ENCODE measurements around the gene CCDC107.
A peak's percentile ranks its signal among the peaks of the same experiment; 100 is the strongest.
"Not testable (repeated sequence)": the region's sequence is repeated elsewhere in the genome, so short reads cannot be mapped to it uniquely, and the experiment has no call there.

Gene CCDC107

GRCh38 chr9:35658137-35658967 lies at the start of gene CCDC107:
Gene CCDC107, plus strand, starts transcription at chr9:35658292. Its CDS starts 88 bp downstream, at chr9:35658380.
- no peak within 1 kb of the TSS for H3K27ac ChIP-seq (ENCODE audit: low read length)
- H3K36me3 ChIP-seq (ENCODE audit: control insufficient read depth, insufficient read depth, low read length): peaks cover 6% of the 10 kb centered on the region
- no CpG with 5 or more reads among the region's 67 CpGs for WGBS (ENCODE audit: insufficient coverage, insufficient read length)
- no peaks in the 10 kb centered on the region for H3K4me1 ChIP-seq (ENCODE audit: control insufficient read depth, insufficient read depth, low read length)
- peak within 1 kb of the TSS; percentile 80 for H3K4me3 ChIP-seq (ENCODE audit: low read length)
- H3K9me3 ChIP-seq (ENCODE audit: control insufficient read depth, insufficient read depth, low read length): no peaks in the 10 kb centered on the region
- DNase-seq (ENCODE audit: low read depth, low spot score): no peak
- no peaks in the 10 kb centered on the region for H3K27me3 ChIP-seq (ENCODE audit: control insufficient read depth, insufficient read depth, low read length)

GRCh38 chr9:35609001-35609819 lies 48.9 kb upstream of the CCDC107 start:
- 0 out of 2 replicates have a peak, but pooled peaks cover 3% of the 10 kb centered on the region for H3K36me3 ChIP-seq (ENCODE audit: control insufficient read depth, insufficient read depth, low read length)
- no CpG with 5 or more reads among the region's 31 CpGs for WGBS (ENCODE audit: insufficient coverage, insufficient read length)
- no peak for DNase-seq (ENCODE audit: low read depth, low spot score)
- no peak overlapping the region for H3K4me3 ChIP-seq (ENCODE audit: low read length)
- H3K27me3 ChIP-seq (ENCODE audit: control insufficient read depth, insufficient read depth, low read length): no peaks in the 10 kb centered on the region
- peaks cover 1% of the 10 kb centered on the region; the same call in 1 of the 2 replicates for H3K4me1 ChIP-seq (ENCODE audit: control insufficient read depth, insufficient read depth, low read length)
- H3K9me3 ChIP-seq (ENCODE audit: control insufficient read depth, insufficient read depth, low read length): no peaks in the 10 kb centered on the region
- H3K27ac ChIP-seq (ENCODE audit: low read length): no peak overlapping the region

GRCh38 chr9:35609820-35610163 lies 48.3 kb upstream of the CCDC107 start:
- Histone ChIP-seq H3K36me3 (ENCODE audit: control insufficient read depth, insufficient read depth, low read length) (0 out of 2 replicates have a peak, but pooled peaks cover 3% of the 10 kb centered on the region), H3K27me3 (ENCODE audit: control insufficient read depth, insufficient read depth, low read length) (no peaks in the 10 kb centered on the region)
- no CpG with 5 or more reads among the region's 13 CpGs for WGBS (ENCODE audit: insufficient coverage, insufficient read length)

GRCh38 chr9:35611230-35611797 lies 46.8 kb upstream of the CCDC107 start:
- Histone ChIP-seq H3K27ac (ENCODE audit: low read length) (no peak overlapping the region), H3K4me3 (ENCODE audit: low read length) (no peak overlapping the region), H3K27me3 (ENCODE audit: control insufficient read depth, insufficient read depth, low read length) (no peaks in the 10 kb centered on the region), H3K36me3 (ENCODE audit: control insufficient read depth, insufficient read depth, low read length) (0 out of 2 replicates have a peak, but pooled peaks cover 3% of the 10 kb centered on the region), H3K9me3 (ENCODE audit: control insufficient read depth, insufficient read depth, low read length) (no peaks in the 10 kb centered on the region), H3K4me1 (ENCODE audit: control insufficient read depth, insufficient read depth, low read length) (no peaks in the 10 kb centered on the region)
- DNase-seq (ENCODE audit: low read depth, low spot score): no peak
- WGBS (ENCODE audit: insufficient coverage, insufficient read length): no CpG with 5 or more reads among the region's 8 CpGs

More at GRCh38 chr9:35609820-35610163, 48.3 kb upstream of the CCDC107 start:
- H3K4me3 ChIP-seq (ENCODE audit: low read length): no peak overlapping the region
- H3K4me1 ChIP-seq (ENCODE audit: control insufficient read depth, insufficient read depth, low read length): peaks cover 1% of the 10 kb centered on the region; the same call in 1 of the 2 replicates
- DNase-seq (ENCODE audit: low read depth, low spot score): no peak
- H3K9me3 ChIP-seq (ENCODE audit: control insufficient read depth, insufficient read depth, low read length): no peaks in the 10 kb centered on the region
- no peak overlapping the region for H3K27ac ChIP-seq (ENCODE audit: low read length)

- not testable (repeated sequence) for H3K27ac ChIP-seq (ENCODE audit: low read length); DNase-seq (ENCODE audit: low read depth, low spot score); H3K9me3 ChIP-seq (ENCODE audit: control insufficient read depth, insufficient read depth, low read length); H3K27me3 ChIP-seq (ENCODE audit: control insufficient read depth, insufficient read depth, low read length); H3K4me1 ChIP-seq (ENCODE audit: control insufficient read depth, insufficient read depth, low read length); H3K4me3 ChIP-seq (ENCODE audit: low read length); H3K36me3 ChIP-seq (ENCODE audit: control insufficient read depth, insufficient read depth, low read length)
- WGBS (ENCODE audit: insufficient coverage, insufficient read length): no CpG with 5 or more reads among the region's 4 CpGs
Observed at GRCh38 chr9:35612066-35612465, 46.0 kb upstream of the CCDC107 start.

- Histone ChIP-seq H3K27me3 (ENCODE audit: control insufficient read depth, insufficient read depth, low read length) (no peaks in the 10 kb centered on the region), H3K36me3 (ENCODE audit: control insufficient read depth, insufficient read depth, low read length) (0 out of 2 replicates have a peak, but pooled peaks cover 3% of the 10 kb centered on the region), H3K27ac (ENCODE audit: low read length) (no peak overlapping the region), H3K4me1 (ENCODE audit: control insufficient read depth, insufficient read depth, low read length) (no peaks in the 10 kb centered on the region), H3K4me3 (ENCODE audit: low read length) (no peak overlapping the region), H3K9me3 (ENCODE audit: control insufficient read depth, insufficient read depth, low read length) (no peaks in the 10 kb centered on the region)
- DNase-seq (ENCODE audit: low read depth, low spot score): no peak
- WGBS (ENCODE audit: insufficient coverage, insufficient read length): no CpG with 5 or more reads among the region's 2 CpGs
Observed at GRCh38 chr9:35612843-35613242, 45.2 kb upstream of the CCDC107 start.

GRCh38 chr9:35615981-35616680 lies 42.0 kb upstream of the CCDC107 start:
- H3K4me3 ChIP-seq (ENCODE audit: low read length): peak overlapping the region; percentile 41; the same call in 1 of the 2 replicates
- no peaks in the 10 kb centered on the region for H3K4me1 ChIP-seq (ENCODE audit: control insufficient read depth, insufficient read depth, low read length)
- H3K36me3 ChIP-seq (ENCODE audit: control insufficient read depth, insufficient read depth, low read length): no peaks in the 10 kb centered on the region
- WGBS (ENCODE audit: insufficient coverage, insufficient read length): no CpG with 5 or more reads among the region's 17 CpGs
- H3K27me3 ChIP-seq (ENCODE audit: control insufficient read depth, insufficient read depth, low read length): no peaks in the 10 kb centered on the region
- DNase-seq (ENCODE audit: low read depth, low spot score): no peak
- H3K27ac ChIP-seq (ENCODE audit: low read length): no peak overlapping the region
- no peaks in the 10 kb centered on the region for H3K9me3 ChIP-seq (ENCODE audit: control insufficient read depth, insufficient read depth, low read length)

DNA sequence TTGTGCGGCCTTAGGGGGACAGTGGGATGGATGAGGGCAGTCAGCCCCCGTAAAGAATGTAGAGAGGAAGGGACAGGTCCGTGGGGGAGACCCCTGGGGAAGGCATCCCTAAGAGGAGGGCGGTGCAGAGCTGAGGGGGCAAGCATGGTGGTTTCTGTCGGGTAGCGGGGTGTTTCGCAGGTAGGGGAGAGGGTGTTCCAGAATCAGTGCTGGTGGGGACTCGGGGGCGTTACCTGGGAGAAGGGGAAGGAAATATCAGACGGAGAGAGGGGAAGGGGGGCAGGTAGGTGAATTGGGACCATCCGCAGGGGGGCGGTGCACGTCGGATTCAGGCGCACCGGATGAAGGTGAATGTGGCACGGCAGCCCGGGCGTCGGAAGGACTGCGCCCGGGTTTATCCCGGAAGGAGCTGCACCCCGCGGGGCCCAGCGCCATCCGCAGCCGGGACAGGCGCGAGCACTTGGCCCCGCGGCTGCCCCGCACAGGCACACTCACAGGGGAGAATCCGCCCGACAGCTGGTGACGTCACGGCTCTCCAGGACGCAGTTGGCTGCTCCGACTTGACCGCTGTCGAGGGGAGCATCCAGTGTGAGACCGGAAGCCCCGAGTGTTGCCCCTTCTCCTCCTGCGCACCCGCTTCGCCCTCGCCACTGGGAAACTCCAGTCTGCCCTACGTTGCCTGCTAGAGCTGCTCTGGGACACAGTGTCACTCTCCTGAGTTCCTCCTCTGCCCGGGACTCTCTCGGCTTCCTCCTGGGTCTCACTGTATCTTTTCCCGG lies 41.2 kb upstream of the CCDC107 start:
- no peak for DNase-seq (ENCODE audit: low read depth, low spot score)

GRCh38 chr9:35617548-35617947 lies 40.5 kb upstream of the CCDC107 start:
- no peaks in the 10 kb centered on the region for H3K36me3 ChIP-seq (ENCODE audit: control insufficient read depth, insufficient read depth, low read length)
- no peak for DNase-seq (ENCODE audit: low read depth, low spot score)
- no CpG with 5 or more reads among the region's 8 CpGs for WGBS (ENCODE audit: insufficient coverage, insufficient read length)
- H3K27me3 ChIP-seq (ENCODE audit: control insufficient read depth, insufficient read depth, low read length): no peaks in the 10 kb centered on the region
- H3K9me3 ChIP-seq (ENCODE audit: control insufficient read depth, insufficient read depth, low read length): no peaks in the 10 kb centered on the region
- no peak overlapping the region for H3K27ac ChIP-seq (ENCODE audit: low read length)
- H3K4me1 ChIP-seq (ENCODE audit: control insufficient read depth, insufficient read depth, low read length): no peaks in the 10 kb centered on the region
- H3K4me3 ChIP-seq (ENCODE audit: low read length): peak overlapping the region; percentile 41; the same call in 1 of the 2 replicates

More for the DNA sequence above, 41.2 kb upstream of the CCDC107 start:
- no peaks in the 10 kb centered on the region for H3K4me1 ChIP-seq (ENCODE audit: control insufficient read depth, insufficient read depth, low read length)
- H3K9me3 ChIP-seq (ENCODE audit: control insufficient read depth, insufficient read depth, low read length): no peaks in the 10 kb centered on the region
- peak overlapping the region; percentile 41; the same call in 1 of the 2 replicates for H3K4me3 ChIP-seq (ENCODE audit: low read length)
- no CpG with 5 or more reads among the region's 51 CpGs for WGBS (ENCODE audit: insufficient coverage, insufficient read length)
- H3K36me3 ChIP-seq (ENCODE audit: control insufficient read depth, insufficient read depth, low read length): no peaks in the 10 kb centered on the region
- H3K27me3 ChIP-seq (ENCODE audit: control insufficient read depth, insufficient read depth, low read length): no peaks in the 10 kb centered on the region
- H3K27ac ChIP-seq (ENCODE audit: low read length): no peak overlapping the region

All from iPS DF 6.9 (cell line).